Measurements from ENCODE around the gene LRP4.
"Not testable (repeated sequence)": the region's sequence is repeated elsewhere in the genome, so short reads cannot be mapped to it uniquely, and the experiment has no call there.

The LRP4 gene

DNA sequence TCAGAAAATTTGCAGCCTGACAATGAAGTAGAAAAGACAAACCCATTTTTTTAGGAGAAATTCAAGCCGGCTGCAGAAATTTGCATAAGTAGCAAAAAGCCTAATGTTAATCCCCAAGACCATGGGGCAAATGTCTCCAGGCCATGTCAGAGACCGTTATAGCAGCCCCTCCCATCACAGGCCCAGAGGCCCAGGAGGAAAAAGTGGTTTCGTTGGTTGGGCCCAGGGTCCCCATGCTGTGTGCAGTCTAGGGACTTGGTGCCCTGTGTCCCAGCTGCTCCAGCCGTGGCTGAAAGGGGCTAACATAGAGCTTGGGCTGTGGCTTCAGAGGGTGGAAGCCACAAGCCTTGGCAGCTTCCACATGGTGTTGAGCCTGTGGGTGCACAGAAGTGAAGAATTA, 9.6 kb upstream of the LRP4 start:
- in situ Hi-C loops (cut with MboI; ENCODE audit: low pct_unique_long_range_greater_than_20kb, low sequenced_read_pairs); DNase-seq: not testable (repeated sequence)

GRCh38 chr11:46920755-46921154, 2.4 kb upstream of the LRP4 start:
- DNase-seq = no peak

DNA sequence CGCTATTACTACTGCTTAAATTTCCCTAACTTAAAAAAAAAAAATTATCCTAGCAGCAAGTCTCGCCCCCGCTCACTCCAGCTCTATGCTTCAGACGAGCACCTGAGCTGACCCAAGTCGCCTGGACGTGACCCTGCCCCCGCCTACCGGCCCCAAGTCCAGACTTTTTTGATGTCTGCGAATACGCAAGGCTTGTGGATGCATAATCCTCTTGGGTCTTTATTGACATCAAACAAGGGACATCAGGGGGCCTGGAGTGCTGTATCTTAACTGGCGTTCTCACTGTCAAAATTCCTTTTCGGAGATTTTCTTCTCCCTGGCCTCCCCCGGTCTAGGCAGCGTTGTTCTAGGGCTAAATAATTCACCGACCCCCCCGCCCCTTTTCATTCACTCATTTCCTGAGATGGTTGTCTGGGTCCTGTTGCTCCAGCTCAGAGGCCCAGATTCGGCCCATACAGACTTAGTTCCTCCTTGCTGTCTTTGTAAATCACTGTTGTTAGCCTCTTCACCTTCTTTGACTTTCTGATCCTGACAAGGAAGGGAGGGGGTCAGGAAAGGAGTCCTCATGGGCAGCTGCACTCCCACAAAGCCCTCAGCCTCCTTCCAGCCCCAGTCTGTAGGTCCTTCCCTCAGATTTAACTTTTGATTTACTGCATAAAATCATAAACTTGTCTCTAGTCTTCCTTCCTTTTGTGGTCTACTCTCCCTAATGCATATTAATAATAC, 601 bp upstream of the LRP4 start:
- DNase-seq = no peak
- in situ Hi-C loops (cut with MboI; ENCODE audit: low pct_unique_long_range_greater_than_20kb, low sequenced_read_pairs) = no loop called here

More at GRCh38 chr11:46920755-46921154, 2.4 kb upstream of the LRP4 start:
- in situ Hi-C loops (cut with MboI; ENCODE audit: low pct_unique_long_range_greater_than_20kb, low sequenced_read_pairs) = no loop called here

- DNase-seq = no peak
- in situ Hi-C loops (cut with MboI; ENCODE audit: low pct_unique_long_range_greater_than_20kb, low sequenced_read_pairs) = no loop called here
Observed at GRCh38 chr11:46917762-46918082, 628 bp downstream of the LRP4 start.

DNA sequence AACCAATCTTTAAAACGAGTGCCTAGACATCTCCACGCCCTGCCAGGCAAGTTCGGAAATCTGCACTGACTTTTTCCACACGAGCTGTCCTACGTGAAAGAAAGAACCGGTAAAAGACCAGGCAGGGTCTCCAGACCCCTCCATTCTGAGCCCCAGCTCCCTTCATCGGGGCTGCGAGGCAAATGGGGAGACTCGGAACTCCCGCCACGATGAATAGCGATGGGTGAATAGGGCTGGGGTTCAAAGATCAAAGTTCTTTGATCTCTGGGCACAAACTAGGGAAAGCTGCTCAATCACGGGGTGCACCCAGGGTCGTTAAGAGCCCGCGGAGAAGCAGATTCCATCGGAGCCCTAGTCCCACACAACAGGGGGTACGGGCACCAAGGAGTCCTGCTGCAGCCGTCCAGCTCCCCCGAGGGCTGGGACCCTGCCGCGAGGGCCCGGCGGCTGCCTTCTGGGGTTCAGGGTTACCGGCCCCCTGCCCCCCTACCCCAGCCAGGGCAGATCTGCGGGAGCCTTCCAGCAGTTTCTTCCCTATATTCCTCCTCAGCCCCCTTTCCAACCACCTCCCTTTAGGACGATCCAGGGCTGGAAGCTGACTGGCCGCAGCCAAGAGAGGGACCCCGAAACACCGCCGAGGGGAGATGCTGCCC, 1.1 kb downstream of the LRP4 start:
- in situ Hi-C loops (cut with MboI; ENCODE audit: low pct_unique_long_range_greater_than_20kb, low sequenced_read_pairs) = no loop called here
- DNase-seq = no peak

DNA sequence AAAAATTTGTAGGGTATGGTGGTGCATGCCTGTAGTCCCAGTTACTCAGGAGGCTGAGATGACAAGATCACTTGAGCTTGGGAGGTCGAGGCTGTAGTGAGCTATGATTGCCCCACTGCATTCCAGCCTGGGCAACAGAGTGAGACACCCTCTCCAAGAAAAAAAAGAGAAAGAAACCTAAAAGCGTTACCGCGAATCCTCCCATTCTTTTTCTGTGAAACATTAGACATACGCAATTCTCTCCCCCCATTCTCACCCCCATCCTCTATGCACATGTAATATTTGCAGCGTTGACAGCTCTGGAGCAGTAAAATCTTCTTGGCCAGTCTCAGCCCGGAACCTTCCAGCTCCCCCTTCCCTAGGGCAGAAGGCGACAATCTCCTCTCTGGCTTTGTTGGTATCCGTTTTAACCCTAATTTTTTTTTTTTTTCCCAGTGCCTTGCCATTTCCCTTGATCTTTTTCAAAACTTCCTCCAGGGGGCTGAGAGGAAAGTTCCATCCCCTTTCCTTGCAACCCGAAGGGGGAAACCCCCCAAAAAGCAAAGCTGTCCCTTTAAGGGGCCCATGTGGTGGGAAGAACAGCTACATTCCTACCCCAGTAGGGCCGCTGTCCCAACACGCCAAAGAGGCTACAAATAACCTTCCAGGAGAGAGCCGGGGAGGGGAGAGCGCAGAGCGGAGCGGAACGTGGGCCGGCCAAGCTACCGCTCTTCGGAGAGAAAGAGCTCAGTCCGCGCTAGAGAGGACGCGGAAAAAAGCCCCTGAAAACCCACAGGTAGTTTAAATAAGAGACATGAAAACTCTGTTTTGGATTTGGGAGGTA, 1.9 kb downstream of the LRP4 start:
- peak; percentile 67 for DNase-seq
- in situ Hi-C loops (cut with MboI; ENCODE audit: low pct_unique_long_range_greater_than_20kb, low sequenced_read_pairs) = no loop called here

GRCh38 chr11:46914910-46915309, 3.4 kb downstream of the LRP4 start:
- in situ Hi-C loops (cut with MboI; ENCODE audit: low pct_unique_long_range_greater_than_20kb, low sequenced_read_pairs) = no loop called here
- DNase-seq = no peak

DNA sequence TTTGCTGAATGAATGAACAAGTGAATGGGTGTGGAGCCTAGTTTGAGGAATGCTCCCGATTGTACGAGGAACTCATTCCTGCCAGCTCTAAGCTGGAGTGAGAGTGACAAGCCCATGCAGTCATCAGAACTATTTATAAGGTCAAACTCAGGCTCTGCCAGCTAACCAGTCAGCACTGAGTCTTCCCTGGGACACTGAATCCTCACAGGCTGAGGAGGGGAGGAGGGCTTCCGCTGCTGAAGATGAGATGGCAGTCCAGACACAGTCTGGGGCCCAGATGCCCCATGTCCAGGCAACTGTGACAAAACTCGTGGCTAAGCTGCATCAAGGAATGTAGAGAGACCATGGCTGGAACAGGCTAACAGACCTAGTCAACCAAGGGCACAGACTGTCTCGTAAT, 4.0 kb downstream of the LRP4 start:
- no peak for DNase-seq
- in situ Hi-C loops (cut with MboI; ENCODE audit: low pct_unique_long_range_greater_than_20kb, low sequenced_read_pairs) = no loop called here

DNA sequence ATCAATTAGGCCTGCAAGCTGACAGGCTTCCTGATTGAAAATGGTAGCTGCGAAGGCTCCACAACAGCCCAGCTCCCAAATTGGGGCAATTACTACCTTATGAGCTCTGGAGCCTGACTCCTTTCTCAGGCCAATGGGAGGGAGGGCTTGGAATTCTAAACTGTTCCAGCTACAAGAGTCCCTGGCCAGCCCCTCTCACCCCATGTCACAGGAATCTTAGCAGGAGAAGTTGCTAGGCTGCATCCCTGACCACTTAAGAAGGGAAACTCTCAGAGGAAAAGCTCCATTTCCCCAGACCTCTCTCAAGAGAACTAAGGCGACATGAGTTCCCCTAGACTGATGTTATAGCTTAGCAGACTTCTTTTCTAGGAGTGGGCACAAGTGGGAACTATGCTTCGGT, 4.9 kb downstream of the LRP4 start:
- in situ Hi-C loops (cut with MboI; ENCODE audit: low pct_unique_long_range_greater_than_20kb, low sequenced_read_pairs) = no loop called here
- DNase-seq = no peak

GRCh38 chr11:46912526-46913150, 5.7 kb downstream of the LRP4 start:
- DNase-seq = peak; percentile 71
- in situ Hi-C loops (cut with MboI; ENCODE audit: low pct_unique_long_range_greater_than_20kb, low sequenced_read_pairs) = no loop called here

DNA sequence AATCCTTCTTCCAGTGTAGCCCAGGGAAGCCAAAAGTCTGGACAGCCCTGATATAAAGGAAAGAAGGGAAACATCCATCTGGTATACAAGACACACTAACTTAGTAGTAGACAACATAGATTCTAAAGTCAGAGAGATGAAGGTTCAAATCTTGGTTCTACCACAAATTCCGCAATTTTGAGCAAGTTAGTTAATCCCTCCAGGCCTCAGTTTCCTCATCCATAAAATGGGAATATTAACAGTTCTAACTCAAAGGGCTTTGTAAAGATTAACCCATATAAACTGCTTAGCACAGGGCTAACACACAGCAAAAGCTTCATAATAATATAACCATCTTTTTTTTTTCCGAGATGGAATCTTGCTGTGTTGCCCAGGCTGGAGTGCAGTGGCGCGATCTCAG, 10.7 kb downstream of the LRP4 start:
- in situ Hi-C loops (cut with MboI; ENCODE audit: low pct_unique_long_range_greater_than_20kb, low sequenced_read_pairs) = no loop called here

GRCh38 chr11:46906609-46907041, 11.7 kb downstream of the LRP4 start:
- in situ Hi-C loops (cut with MboI; ENCODE audit: low pct_unique_long_range_greater_than_20kb, low sequenced_read_pairs) = no loop called here

More for the DNA sequence above, 10.7 kb downstream of the LRP4 start:
- no peak for DNase-seq

GRCh38 chr11:46905806-46906205, 12.5 kb downstream of the LRP4 start:
- DNase-seq = peak; percentile 15
- in situ Hi-C loops (cut with MboI; ENCODE audit: low pct_unique_long_range_greater_than_20kb, low sequenced_read_pairs) = no loop called here

More at GRCh38 chr11:46906609-46907041, 11.7 kb downstream of the LRP4 start:
- DNase-seq = peak; percentile 15

- peak; percentile 13 for DNase-seq
- in situ Hi-C loops (cut with MboI; ENCODE audit: low pct_unique_long_range_greater_than_20kb, low sequenced_read_pairs) = no loop called here
Observed at GRCh38 chr11:46903846-46904245, 14.5 kb downstream of the LRP4 start.

DNA sequence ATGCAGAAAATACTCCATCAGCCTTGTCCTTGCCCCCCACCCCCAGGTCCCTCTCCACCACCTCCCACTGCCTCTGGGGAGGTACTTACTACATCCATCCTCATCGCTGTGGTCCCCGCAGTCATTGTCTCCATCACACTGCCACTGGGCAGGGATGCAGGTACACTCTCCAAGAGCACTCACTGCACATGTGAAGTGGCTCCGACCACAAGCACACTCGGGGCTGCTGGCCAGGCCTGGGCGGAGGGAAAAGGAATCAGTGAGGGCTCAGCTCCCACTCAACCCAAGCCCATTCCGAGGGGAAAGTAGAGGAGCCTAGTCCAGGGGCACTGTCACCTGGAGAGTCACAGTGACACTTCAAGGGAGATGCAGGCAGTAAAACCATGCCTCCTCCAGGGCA, 15.7 kb downstream of the LRP4 start:
- in situ Hi-C loops (cut with MboI; ENCODE audit: low pct_unique_long_range_greater_than_20kb, low sequenced_read_pairs) = no loop called here
- no peak for DNase-seq

DNA sequence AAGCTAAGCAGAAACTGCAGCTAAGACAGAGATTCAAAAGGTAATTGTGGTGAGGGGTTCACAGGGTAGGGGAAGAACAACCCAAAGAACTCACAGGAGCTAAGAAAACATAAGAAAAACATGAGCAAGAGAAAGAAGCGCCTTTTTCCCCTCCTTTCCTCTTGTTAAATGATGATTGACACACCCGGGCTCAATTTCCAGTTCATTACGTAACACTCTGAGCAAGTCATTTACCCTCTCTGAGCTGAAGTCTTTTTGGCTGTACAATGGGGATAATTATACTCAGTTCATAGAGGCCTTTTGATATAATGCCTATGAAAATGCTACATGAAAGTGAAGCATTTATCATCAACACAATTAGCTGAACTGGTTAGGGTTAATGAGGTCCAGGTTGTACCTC, 17.2 kb downstream of the LRP4 start:
- in situ Hi-C loops (cut with MboI; ENCODE audit: low pct_unique_long_range_greater_than_20kb, low sequenced_read_pairs) = no loop called here
- no peak for DNase-seq

DNA sequence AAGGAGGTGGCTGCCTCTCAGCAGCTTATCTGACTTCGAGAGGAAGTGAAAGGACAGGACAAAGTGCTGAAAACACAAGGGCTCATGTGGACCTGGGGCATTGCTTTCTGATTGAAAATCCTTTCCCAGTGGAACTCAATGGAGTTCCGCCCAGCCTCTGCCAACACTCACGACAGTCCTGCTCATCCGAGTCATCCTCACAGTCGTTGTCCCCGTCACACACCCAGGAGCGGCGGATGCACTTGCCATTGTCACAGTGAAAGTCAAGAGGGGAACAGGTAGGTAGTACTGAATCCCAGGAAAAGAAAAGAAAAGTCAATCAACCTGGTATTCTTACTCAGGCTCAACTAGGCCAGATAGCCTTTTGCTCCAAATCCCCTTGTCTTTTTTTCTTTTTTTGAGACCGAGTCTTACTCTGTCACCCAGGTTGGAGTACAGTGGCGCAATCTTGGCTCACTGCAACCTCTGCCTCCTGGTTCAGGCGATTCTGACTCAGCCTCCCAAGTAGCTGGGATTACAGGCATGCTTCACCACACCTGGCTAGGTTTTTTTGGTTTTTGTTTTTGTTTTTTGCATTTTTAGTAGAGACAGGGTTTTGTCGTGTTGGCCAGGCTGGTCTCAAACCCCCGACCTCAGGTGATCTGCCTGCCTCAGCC, 18.1 kb downstream of the LRP4 start:
- in situ Hi-C loops (cut with MboI; ENCODE audit: low pct_unique_long_range_greater_than_20kb, low sequenced_read_pairs) = no loop called here
- no peak for DNase-seq

GRCh38 chr11:46899501-46900025, 18.8 kb downstream of the LRP4 start:
- in situ Hi-C loops (cut with MboI; ENCODE audit: low pct_unique_long_range_greater_than_20kb, low sequenced_read_pairs) = no loop called here
- DNase-seq = no peak
